GM20431 (cell line): Measurements from ENCODE around the gene HERC3.
"Not testable (repeated sequence)": the region's sequence is repeated elsewhere in the genome, so short reads cannot be mapped to it uniquely, and the experiment has no call there.

ENCODE experiments used
- in situ Hi-C: fragments of 300-500 bp; cut with MseI, MboI; formaldehyde crosslinking; loops from one replicate; pipeline ENCODE4 v1.15.0; 2020; ENCODE audit warnings: low sequenced_read_pairs; ENCODE audit not compliant: unreplicated experiment

Gene HERC3

DNA sequence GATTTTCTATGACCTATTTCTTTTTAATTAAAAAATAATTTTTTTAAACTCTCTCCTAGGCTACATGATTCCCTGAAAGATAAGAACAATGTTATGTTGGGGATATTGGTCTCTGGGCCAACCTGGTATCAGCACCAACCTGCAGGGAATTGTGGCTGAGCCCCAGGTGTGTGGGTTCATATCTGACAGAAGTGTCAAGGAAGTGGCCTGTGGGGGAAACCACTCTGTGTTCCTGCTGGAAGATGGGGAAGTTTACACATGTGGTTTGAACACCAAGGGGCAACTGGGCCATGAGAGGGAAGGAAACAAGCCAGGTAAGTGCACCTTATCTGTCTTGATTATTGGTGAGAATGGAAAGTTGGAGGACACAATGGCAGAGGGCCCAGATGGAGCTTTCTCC is 13.5 kb downstream of the HERC3 start:
- in situ Hi-C loops, result no loop called here

DNA sequence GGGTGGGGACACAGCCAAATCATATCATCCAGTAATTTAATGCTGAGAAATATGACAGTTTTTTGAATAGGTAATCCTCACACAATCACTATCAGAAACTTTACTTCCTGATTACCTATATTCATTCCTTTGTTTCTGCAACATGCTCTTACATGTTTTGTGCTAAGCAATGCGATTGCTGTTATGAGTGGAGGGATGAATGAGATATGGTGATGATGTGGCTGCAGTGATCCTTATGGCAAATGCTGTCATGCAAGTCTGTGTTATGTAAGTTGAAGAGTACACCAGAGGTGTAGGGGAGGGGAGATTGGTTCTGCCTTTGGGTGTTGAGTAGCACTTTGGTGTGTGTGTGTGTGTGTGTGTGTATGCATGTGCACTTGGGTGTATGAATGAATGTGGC is 14.6 kb downstream of the HERC3 start:
- in situ Hi-C loops, result no loop called here

- in situ Hi-C loops, result no loop called here
These were observed 17.1 kb downstream of the HERC3 start for GRCh38 chr4:88609387-88609786.

- in situ Hi-C loops, result not testable (repeated sequence)
These were observed 17.5 kb downstream of the HERC3 start for GRCh38 chr4:88609794-88610193.

DNA sequence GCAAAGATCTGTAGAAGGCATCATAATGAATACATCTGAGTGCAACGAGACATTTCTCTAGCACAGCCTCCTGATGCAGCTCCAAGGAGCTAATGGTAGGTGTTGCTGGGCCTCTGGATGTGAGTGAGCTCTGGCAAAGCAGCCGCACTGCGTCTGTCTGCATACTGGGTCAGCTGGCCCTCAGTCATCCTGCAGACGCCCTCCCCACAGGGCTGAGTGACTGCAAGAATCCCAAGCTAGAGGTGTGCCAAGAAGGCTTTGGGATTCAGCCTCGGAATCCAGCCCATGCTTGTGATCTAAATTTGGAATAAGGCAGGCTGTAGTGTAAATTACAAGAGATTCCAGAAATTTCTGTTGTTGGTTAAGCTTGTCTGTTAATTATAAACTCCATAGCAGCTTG is 18.5 kb downstream of the HERC3 start:
- in situ Hi-C loops, result no loop called here

GRCh38 chr4:88613417-88613875 is 21.2 kb downstream of the HERC3 start:
- in situ Hi-C loops, result no loop called here

DNA sequence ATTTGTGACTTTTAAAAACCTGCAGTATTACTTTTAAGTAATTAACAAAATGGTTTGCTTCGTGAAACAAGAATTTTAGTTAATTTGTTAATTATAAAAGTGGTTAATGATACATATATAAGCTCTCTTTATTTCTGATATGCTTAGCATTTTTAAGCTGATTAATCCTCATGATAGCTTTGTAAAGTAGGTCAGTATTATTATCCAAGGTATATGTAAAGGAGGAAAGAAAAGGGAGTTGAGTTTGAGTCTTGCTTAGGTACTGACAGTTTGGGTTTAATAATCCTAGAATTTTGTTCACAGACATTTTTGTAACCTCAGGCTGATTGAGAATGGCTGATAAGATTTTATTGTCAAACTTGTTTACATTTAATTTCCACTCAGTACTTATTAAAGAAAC is 21.8 kb downstream of the HERC3 start:
- in situ Hi-C loops, result no loop called here

DNA sequence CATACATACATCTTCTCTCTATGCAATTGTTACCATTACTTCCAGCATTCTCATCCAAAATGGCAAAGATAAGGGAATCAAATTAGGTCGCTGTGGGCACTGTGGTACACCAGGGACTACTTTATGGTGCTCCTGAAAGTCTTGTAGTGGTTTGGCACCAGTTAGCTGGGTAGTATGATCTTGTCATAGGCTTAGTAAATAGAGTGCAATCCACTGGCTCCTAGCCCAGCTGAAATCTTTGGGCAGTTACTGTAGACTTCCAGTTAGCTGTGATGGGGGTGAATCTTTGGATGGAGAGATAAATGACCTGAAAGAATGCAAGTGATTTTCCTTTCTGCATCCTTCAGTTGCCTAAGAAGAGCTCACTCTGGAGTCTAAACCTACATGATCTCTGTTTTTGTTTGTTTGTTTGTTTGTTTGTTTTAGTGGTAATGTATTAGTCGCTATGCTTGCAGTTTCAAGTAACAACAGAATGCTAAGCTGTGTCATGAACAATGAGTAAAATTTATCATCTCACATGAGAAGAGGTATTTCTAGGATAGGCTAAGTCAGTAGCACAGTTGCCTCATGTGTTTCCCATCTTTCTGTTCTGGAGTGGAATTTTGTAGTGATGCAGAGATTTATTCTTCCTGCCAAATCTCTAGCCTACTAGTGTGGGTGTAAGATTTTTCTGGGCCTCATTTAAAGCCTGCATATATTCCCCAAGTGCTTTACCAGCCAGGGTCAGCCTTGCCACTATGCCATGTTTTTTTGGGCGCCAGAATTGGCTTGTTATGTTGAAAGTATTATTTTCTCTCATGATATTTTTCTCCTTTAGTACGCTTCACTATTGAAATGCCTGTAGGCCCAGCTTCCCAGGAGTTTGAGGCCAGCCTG is 24.2 kb downstream of the HERC3 start:
- in situ Hi-C loops, result no loop called here

- in situ Hi-C loops, result no loop called here
These were observed 26.7 kb downstream of the HERC3 start for GRCh38 chr4:88618782-88619485.

- in situ Hi-C loops, result no loop called here
These were observed 27.7 kb downstream of the HERC3 start for GRCh38 chr4:88619971-88620370.

DNA sequence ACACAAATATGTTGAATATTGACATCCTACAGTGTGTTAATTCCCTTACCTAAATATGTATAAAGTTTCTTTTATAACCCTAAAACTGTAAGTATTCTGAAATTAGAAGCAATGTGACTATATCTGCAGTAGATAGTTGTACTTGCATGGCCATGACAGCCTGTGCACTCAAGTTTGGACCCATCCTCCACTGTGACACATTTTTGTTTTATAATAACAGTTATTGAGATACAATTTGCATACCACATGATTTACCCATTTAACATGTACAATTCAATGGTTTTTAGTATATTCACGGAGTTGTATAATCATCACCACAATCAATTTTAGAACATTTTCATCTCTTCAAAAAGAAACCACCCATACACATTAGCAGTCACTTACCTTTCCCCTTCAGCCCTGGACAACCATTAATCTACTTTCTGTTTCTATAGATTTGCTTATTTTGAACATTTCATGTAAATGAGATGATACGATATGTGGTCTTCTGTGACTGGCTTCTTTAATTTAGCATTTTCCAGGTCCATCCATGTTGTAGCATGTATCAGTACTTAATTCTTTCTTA is 29.6 kb downstream of the HERC3 start:
- in situ Hi-C loops, result no loop called here

GRCh38 chr4:88623097-88623496 is 30.8 kb downstream of the HERC3 start:
- in situ Hi-C loops, result no loop called here

DNA sequence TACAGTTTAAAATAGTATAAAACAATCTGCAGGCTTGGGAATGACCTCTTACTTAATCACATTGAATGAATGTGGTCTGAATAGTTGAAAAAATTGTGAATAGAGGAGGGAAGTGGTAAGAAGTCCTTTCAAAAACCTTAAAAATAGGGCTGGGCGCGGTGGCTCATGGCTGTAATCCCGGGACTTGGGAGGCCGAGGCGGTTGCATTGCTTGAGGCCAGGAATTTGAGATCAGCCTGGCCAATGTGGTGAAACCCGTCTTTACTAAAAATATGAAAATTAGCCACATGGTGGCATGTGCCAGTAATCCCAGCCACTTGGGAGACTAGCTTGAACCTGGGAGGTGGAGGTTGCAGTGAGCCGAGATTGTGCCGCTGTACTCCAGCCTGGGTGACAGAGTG is 36.5 kb downstream of the HERC3 start:
- in situ Hi-C loops, result no loop called here

DNA sequence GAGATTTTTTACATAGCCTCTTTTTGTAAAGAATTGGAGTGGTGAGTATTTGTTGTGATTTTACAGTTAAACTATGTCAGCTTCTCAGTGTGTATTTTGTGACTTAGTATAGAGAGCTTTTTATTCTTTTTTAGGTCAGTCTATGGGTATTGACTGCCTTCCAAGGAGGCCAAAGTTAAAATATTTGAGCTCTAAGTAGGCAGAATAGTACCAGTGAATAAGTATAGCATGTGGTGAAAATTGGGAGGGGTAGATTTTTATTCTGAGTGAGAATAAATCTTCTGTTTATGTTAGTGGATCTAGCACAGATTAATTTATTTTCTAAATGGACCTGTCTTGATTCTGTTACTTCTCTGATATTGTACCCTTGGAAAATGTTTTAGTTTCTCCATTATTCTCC is 37.5 kb downstream of the HERC3 start:
- in situ Hi-C loops, result no loop called here

DNA sequence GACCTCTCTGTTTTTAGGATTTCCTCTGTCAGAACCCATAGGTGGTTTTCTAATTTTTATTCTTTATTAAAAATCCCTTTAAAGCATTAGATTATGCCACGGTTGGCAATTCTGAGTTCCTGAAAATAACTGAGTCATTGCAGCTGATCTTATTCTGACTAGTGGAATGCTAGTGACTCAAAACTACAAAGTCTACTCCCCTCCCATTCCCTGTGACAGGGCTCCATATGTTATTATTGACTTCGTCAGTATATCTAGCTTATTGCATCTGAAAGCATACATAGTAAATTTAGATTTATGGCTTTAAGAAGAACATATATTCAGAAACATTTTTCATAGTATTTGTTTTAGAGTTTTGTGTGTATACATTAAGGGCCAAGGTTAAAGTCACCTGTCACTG is 38.5 kb downstream of the HERC3 start:
- in situ Hi-C loops, result no loop called here

DNA sequence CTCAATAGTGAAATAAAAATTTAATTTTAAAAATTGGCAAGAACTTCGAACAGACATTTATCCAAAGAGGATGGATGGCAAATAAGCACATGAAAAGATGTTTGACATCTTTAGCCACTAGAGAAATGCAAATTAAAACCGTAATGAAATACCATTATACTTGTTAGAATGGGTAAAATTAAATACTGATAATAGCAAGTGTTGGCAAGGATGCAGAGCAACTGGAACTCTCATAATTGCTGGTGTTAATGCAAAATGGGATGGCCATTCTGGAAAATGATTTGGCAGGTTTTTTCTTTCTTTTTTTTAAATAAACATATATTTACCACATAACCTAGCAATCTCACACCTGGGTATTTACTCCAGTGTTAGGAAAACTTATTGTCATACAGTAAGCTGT is 51.7 kb downstream of the HERC3 start:
- in situ Hi-C loops, result no loop called here

DNA sequence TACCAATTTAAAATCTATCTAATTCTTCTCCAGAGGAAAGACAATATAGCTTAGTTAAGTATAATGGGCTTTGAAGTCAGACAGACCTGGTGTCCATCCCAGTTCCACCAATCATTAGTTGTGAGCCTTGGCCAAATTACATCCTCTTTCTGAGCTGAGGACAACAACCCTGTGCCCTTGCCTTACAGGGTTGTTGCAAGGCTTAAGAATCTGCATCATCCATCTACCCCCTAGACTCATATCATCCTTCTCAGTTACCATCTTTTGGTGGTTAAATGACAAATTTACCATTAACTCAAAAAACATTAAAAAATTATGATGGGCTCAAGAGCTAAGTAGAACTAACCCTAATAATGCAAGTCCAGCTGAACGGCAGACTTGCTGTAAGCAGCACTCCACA is 53.7 kb downstream of the HERC3 start:
- in situ Hi-C loops, result no loop called here

DNA sequence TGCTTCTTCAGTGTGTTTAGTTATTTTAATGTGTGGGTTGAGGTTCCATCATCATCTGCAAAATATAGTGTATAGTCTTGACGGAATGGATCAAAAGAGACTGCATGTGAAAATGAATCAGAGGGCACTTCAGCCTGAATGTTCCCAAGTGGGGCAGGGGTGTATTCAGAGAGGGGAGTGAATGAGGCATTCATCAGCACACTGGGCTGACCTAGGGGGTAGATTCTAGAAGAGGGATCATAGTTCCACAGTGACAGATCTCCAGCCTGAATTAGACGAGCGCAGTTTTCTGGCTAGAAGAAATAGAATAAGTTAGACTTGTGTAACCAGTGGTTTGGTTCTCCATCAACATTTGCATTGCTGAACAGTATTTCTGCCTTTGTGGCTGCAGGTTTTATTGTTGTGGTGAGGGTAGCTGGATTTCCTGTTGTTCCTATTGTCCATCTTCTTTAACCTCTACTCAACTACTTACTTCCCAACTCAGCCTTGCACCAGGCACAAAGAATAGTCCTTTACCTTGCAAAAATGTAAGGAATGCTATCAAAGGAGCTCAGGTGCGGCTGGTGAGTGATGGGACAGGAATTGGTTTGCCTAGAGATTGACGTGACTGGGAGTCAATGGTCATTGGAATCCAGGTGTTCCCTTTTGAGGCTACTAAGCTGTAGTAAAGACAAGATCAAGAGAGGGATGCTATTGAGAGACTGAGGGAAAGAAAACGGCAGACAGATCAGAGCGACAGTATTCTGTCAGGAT is 54.4 kb downstream of the HERC3 start:
- in situ Hi-C loops, result no loop called here

GRCh38 chr4:88649716-88650115 is 57.4 kb downstream of the HERC3 start:
- in situ Hi-C loops, result loop anchor here (25.0 kb wide), 1 partner anchor 112 kb away; no protein-coding TSS in a partner anchor

DNA sequence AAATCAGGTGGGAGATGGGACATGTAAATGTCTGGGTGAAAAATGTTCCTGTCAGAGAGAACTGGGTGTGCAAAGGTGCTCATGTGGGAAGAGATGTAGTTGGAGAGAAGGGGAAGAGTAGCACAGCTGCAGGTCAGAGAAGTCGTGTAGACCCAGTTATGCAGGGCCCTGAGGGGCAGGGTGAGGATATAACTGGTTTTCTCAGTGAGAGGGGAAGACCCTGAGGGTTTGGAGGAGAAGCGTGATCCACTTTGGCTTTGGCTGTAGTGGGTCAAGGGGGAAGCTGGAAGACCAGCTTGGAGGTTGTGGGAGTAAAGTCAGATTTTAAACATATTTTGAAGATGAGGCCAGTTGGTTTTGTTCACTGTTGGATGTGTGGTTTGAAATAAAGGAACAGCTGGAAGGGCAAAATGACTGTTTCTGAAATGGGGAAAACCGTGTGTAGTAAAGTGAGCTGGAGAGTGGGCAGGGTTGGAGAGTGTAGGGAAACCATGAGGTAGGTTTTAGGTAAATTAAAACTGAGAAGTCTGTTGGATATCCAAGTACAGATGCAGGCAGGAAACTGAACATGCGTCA is 61.2 kb downstream of the HERC3 start:
- in situ Hi-C loops, result loop anchor here (25.0 kb wide), 1 partner anchor 116 kb away; no protein-coding TSS in a partner anchor
